ENCODE data around the gene NOTCH1.

NOTCH1 gene

DNA sequence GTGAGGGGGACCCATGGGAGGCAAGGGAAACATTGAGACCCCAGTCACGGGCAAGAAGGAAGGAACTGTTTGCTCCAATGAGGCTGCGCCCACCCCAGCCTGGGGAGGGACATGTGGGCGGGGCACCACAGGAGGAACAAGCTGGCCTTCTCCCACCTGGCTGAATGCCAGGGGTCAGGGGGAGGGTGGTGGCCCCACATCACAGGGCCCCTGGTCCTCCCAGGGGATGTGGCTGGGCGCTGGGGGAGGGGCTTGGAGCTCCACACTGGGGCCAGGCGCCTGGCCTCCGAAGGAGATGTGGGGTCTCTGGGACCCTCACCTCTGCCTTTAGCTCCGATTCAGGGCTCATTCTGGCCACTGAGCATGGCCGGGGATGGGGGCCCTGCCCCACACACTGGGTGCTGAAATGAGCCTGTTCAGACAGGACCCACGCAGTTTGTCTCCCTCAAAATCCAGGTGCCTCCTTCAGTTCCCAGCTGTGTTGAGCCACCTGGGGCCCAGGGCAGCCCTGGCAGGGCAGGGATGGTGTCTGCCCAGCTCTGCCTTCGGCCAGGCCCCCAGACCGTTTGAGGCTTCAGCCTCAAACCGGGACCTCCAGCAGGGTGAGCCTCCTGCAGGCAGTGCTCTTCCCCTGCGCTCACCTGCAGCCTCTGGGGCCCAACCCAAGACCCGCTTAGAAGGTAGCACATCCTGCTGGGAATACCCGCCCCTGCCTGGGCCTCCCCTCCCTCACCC is 33.2 kb upstream of the NOTCH1 start:
- DNase-seq (ENCODE audit: low read depth in 1 of 2, low spot score in 1 of 2) = peak in 1 of 2 experiments; percentile 47
- Histone ChIP-seq H3K27ac (replicated peaks) (no peak overlapping the region), H3K4me3 (replicated peaks; ENCODE audit: insufficient read depth, low read length) (no peak overlapping the region), H3K27me3 (ENCODE audit: insufficient read depth, poor library complexity, severe bottlenecking) (no peaks in the 10 kb centered on the region)
- TF ChIP-seq, protein P1, sequence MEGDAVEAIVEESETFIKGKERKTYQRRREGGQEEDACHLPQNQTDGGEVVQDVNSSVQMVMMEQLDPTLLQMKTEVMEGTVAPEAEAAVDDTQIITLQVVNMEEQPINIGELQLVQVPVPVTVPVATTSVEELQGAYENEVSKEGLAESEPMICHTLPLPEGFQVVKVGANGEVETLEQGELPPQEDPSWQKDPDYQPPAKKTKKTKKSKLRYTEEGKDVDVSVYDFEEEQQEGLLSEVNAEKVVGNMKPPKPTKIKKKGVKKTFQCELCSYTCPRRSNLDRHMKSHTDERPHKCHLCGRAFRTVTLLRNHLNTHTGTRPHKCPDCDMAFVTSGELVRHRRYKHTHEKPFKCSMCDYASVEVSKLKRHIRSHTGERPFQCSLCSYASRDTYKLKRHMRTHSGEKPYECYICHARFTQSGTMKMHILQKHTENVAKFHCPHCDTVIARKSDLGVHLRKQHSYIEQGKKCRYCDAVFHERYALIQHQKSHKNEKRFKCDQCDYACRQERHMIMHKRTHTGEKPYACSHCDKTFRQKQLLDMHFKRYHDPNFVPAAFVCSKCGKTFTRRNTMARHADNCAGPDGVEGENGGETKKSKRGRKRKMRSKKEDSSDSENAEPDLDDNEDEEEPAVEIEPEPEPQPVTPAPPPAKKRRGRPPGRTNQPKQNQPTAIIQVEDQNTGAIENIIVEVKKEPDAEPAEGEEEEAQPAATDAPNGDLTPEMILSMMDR (IDR thresholded peaks at IDR 0.05; ENCODE audit: insufficient read depth, low read length) = no peak
- TF ChIP-seq GABPA (IDR thresholded peaks at IDR 0.05; ENCODE audit: low read depth) (no peak), SPI1 (IDR thresholded peaks at IDR 0.05; ENCODE audit: borderline replicate concordance, low read depth) (no peak), POLR2AphosphoS5 (IDR thresholded peaks at IDR 0.05; ENCODE audit: low read depth) (no peak; the same call in 1 of the 2 replicates), REST (IDR thresholded peaks at IDR 0.05; ENCODE audit: insufficient replicate concordance, low read depth) (no peak)

DNA sequence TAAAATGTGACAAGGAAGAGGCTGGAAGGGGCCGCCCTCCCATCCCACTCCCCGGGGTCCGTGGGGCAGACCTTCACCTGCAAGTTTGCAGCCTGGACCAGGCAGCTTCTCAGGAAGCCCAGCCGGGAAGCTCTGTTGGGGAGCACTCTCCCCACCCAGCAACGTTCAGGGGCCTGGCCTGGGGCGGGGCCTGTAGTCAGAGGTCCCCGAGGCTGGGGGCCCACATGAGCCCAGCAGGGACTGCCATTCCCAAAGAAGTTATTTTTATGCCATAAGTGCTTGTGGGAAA is 32.7 kb upstream of the NOTCH1 start:
- no peak for TF ChIP-seq GABPA (IDR thresholded peaks at IDR 0.05; ENCODE audit: low read depth)
- TF ChIP-seq, protein P1 (IDR thresholded peaks at IDR 0.05; ENCODE audit: insufficient read depth, low read length) = no peak
- no peak for TF ChIP-seq REST (IDR thresholded peaks at IDR 0.05; ENCODE audit: insufficient replicate concordance, low read depth)
- no peak for TF ChIP-seq POLR2AphosphoS5 (IDR thresholded peaks at IDR 0.05; ENCODE audit: low read depth)
- TF ChIP-seq SPI1 (IDR thresholded peaks at IDR 0.05; ENCODE audit: borderline replicate concordance, low read depth) = no peak
- no peak overlapping the region for H3K27ac ChIP-seq (replicated peaks)
- H3K27me3 ChIP-seq (ENCODE audit: insufficient read depth, poor library complexity, severe bottlenecking) = no peaks in the 10 kb centered on the region
- no peak for DNase-seq (ENCODE audit: low read depth in 1 of 2, low spot score in 1 of 2)
- H3K4me3 ChIP-seq (replicated peaks; ENCODE audit: insufficient read depth, low read length) = no peak overlapping the region

- no peaks in the 10 kb centered on the region for H3K27me3 ChIP-seq (ENCODE audit: insufficient read depth, poor library complexity, severe bottlenecking)
- DNase-seq (ENCODE audit: low read depth in 1 of 2, low spot score in 1 of 2) = no peak
- TF ChIP-seq GABPA (IDR thresholded peaks at IDR 0.05; ENCODE audit: low read depth) (no peak), POLR2AphosphoS5 (IDR thresholded peaks at IDR 0.05; ENCODE audit: low read depth) (no peak), REST (IDR thresholded peaks at IDR 0.05; ENCODE audit: insufficient replicate concordance, low read depth) (no peak), SPI1 (IDR thresholded peaks at IDR 0.05; ENCODE audit: borderline replicate concordance, low read depth) (no peak)
- TF ChIP-seq, protein P1 (IDR thresholded peaks at IDR 0.05; ENCODE audit: insufficient read depth, low read length) = no peak
- H3K27ac ChIP-seq (replicated peaks) = no peak overlapping the region
- no peak overlapping the region for H3K4me3 ChIP-seq (replicated peaks; ENCODE audit: insufficient read depth, low read length)
These were observed 32.2 kb upstream of the NOTCH1 start for GRCh38 chr9:136577941-136578625.

Data from HL-60 (cell line).